GM19463 (cell line): ENCODE measurements around the gene CALY.

Experiments
- ATAC-seq: cut with Tn5 transposase; IDR thresholded peaks from one replicate; pipeline ENCODE4 v1.9.1; 2021; ENCODE audit warnings: mild to moderate bottlenecking, moderate library complexity; ENCODE audit not compliant: unreplicated experiment

Gene CALY

DNA sequence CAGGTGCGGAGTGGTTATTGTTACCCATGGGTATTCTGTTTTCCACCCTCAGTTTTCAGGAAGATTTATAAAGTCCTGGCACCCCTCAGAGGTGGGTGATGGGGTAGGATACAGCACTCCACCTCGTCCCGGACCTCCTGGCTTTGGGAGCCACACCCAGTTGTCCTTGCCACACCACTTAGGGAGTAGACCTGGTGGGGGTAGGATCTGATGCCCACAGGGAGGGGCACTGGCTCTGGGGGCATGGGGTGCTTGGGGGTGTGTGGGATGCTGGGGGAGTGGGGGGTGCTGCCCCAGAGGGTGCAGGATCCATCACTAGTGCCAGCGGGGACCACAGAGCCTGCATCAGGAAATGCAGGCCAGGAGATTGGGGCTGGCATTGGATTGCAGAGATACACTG lies 23.5 kb downstream of the CALY start:
- no peak for ATAC-seq

DNA sequence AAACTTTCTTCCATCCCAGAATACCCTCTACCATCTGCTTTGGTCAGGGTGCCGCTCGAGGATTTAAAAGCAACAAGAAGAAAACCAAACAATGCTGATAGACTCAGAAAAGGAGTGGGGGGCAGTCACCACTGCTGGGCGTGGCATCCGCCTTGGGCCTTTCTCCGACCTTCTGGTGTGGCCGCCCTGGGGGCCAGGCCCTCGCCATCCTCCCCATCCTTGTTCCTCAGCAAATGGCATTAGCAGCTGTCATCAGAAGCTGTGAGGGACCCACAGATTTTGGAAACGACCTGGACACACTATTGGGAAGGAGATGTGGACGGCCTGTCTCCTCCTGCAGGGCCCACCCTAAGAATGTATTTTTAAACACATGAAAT lies 23.9 kb downstream of the CALY start:
- no peak for ATAC-seq

DNA sequence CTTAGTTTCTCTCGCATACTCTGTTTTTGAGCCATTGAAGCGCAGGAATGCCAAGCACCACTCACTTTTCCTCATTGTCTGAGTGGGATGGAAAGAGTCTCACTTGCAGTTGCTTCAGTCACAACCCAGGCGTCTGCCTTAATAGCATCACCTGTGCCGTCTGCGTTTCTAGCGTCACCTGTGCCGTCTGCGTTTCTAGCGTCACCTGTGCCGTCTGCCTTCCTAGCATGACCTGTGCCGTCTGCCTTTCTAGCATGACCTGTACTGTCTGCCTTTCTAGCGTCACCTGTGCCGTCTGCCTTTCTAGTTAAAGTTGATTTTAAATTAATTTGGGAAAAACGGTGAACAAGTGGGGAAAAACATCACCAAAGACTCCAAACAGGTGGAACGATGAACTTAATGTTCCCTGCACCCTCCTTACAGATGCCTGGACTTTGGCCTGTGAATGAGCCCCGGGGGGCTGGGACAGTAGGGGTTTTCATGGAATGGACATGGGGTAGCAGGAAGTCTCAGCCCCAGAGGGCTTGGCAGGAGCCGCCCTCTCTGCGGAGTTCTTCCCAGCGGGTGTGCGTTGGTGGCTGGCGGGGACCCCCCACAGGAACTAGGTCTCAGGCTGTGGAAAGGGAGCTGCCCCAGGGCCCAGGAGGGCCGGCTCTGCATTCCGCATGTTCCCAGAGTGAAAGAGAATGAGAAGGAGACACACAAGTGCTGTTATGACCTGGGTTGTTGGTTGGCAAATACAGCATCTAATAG lies 24.5 kb downstream of the CALY start:
- no peak for ATAC-seq

DNA sequence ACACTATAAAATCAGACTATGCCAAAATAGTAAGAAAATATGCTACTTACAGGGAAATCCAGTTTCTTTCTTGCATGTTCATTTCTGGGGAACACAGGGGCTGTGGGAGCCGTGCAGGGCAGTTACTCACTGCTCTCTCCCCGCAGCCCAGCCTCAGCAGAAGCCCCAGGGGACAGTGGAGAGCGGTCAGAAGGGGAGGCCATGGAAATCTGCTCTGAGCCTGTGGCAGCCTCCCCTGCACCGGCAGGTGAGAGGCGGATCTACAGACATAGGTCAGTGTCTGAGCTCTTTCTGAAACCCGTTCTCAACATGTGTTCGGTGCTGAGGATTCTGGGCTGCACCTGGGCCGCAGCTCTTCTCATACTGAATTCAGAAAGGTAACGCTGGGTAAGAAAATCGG lies 25.1 kb downstream of the CALY start:
- no peak for ATAC-seq

DNA sequence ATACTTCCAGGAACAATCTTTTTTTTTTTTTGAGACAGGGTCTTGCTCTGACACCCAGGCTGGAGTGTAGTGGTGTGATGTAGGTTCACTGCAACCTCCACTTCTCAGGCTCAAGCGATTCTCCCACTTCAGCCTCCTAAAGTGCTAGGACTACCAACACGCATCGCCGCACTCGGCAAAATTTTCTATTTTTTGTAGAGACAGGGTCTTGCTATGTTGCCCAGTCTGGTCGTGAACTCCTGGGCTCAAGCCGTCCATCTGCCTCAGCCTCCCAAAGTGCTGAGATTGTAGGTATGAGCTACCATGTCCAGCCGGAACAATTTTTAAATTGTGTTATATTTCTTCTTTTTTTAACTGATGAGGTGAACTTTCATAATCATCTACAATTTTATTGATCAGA lies 25.9 kb downstream of the CALY start:
- no peak for ATAC-seq

DNA sequence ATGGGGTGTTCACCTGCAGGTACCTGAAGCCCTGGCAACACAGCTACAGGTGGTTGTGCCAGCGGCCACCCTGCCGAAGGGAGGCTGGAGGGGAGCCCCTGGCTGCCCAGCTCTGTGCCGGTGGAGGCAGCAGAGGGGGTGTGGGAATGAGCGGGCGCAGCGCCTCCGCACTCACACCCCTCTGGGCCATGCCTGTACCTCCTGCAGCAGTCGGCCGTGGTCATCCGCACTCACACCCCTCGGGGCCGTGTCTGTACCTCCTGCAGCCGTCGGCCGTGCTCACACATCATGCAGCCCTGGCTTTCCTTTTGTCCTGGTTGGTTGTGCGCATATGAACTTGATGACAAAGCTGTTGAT lies 26.3 kb downstream of the CALY start:
- ATAC-seq, result no peak

DNA sequence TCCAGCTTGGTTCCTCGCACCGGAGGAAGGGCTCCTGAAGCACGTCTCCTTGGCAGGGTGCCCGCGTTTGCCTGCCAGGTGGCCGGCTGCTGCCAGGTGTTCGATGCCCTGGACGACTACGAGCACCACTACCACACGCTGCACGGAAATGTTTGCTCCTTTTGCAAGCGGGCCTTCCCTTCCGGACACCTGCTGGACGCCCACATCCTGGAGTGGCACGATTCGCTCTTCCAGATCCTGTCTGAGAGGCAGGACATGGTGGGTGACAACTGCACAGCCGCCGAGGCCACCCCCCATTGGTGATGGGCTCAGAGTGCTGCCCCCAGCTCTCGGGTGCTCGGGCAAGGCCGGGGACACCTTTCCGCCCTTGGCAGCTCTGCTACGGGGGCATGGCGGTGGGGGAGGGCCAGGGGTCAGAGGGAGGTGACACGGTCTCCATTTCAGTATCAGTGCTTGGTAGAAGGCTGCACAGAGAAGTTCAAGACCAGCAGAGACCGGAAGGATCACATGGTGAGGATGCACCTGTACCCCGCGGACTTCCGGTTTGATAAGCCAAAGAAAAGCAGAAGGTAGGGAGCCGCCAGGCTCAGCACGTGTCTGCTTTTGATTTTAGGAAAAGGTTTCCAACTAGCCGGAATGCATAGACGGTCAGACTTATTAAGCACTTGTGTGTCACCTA lies 26.8 kb downstream of the CALY start:
- no peak for ATAC-seq

DNA sequence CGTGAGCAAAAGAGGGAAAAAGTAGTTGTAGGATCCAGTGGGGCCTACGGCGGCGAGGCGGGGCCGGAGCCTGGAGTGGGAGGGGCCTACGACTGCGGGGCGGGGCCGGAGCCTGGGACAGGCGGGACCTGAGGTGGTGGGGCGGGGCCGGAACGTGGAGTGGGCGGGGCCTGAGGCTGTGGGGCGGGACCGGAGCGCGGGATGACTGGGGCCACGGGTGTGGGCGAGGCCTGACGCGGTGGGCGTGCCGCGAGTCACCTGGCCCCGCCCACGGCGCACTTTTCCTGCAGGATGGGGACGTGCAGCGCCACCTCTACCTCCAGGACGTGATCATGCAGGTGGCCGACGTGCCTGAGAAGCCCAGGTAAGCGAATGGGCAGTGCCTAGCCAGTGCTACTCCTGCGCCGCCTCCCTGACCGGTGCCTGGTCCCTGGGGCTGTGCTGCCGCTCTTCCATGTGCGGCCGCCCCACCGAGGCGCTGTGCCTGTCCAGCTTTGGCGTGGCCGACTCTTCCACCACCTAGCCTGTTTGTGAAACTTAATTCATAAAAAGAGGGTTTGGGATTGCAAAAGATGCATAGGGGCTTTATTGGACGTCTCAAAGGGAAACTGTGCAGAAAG lies 27.5 kb downstream of the CALY start:
- ATAC-seq, result peak; percentile 79

DNA sequence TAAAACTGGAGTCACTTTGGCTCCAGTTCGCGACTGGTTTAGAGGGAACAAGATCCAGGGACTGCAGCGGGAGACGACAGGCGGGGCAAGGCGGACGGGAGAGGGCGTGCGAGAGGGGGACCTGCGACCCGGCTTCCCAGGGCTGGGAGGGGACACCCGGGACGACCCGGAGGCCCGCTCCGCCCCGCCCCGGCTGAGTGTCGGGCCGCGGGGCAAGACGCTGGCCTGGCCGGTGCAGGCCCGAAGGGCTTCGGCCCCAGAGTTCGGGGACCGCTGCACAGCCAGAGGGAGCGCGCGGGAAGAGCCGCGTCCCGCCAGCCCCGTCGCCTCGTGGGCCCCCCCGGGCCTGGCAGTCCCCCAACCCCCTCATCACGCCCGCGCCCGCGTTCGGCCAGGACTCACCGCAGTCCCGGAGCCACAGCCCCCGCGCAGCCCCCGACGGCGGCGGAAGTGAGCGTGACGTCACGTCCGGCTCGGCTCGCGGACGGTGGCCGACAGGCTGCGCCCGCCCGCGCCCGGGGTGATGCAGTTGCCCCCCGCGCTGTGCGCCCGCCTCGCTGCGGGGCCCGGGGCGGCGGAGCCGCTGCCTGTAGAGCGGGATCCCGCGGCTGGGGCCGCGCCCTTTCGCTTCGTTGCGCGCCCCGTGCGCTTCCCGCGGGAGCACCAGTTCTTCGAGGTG lies 28.1 kb downstream of the CALY start, which contains the start of the genes TUBGCP2 and ZNF511:
TSS of gene TUBGCP2 (minus strand) at position 452 of the 679 bp plus-strand sequence. CDS start 5,931 bp downstream, outside the sequence.
TSS of gene ZNF511 (plus strand) at position 494 of the 679 bp plus-strand sequence. CDS start at position 524, 30 bp downstream.
- peak; percentile 76 for ATAC-seq

DNA sequence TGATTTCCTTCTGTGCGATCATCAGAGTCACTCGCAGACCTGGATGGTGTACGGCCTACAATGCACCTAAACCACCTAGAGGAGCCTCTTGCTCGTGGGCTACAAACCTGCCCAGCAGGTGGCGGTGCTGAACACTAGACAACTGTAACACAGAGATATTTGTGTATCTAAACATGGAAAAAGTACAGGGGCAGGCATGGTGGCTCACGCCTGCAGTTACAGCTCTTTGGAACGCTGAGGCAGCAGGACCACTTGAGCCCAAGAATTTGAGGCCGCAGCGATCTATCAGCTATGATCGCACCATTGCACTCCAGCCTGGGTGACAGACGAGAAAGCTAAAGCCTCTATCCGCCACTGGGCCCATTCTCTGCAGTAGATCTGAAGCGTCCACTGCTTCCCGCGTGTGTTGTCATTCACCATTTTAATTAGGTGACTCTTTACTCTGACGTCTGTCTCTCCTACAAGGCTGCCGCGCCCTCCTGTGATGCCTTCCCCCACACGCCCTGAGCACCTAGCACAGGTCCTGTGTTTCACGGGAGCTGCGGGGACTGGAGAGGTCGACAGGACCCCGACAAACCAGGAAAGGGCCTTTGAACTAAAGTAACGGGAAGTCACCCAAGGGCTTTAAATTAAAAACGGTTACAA lies 28.8 kb downstream of the CALY start:
- peak; percentile 30 for ATAC-seq

DNA sequence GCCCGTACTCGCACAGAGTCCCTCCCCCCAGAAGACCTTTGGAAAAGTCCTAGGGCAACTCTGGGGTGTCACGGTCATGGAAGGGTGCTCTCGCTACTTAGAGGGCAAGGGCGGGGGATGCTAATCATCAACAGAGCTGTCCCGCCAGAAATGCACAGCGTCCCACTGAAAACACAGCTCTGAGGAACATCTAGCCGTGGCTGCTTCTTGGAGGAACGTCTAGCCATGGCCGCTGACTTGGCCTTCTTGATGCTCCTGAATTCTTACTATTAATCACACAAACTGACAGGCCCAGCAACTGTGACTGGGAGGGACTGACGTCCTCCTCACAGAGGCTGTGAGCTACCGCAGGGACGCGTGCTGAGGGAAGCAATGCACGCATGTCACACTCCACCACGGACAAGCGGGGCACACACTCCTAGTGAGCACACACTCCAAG lies 29.7 kb downstream of the CALY start:
- ATAC-seq, result no peak

DNA sequence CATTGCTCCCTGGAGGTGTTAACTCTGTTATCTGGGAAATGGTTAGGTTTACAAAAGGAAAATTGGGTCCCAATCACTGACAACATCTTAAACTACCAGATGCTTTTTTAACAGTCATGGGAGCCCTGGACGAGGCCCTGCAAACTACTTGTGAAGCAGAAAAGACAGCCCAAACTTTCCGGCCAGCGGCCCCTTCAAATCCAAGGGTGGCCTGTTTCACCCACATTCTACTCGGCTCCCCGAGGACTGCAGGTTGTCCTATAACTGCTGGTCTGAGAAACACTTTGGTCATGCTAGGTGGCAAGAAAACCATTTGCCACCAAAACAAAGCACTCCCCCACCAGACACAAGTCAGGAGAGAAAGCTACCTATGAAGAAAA lies 30.6 kb downstream of the CALY start:
- ATAC-seq, result no peak

DNA sequence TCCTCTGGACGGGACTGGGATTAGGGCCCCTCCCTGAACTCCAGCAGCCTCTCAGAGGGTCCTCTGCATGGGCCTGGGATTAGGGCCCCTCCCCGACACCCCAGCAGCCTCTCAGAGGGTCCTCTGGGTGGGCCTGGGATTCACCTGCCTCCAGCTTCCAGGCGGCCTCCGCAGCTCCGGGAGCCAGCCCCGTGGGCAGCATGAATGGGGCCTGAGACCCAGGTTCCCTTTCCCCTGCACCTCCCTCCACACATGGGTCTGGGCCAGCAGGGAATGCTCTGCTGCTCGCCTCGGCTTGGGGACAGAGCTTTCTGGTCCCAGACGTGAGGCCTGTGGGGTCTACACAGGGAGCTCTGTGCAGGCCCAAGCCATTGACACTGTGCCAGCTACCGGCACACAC lies 33.5 kb downstream of the CALY start:
- ATAC-seq, result no peak

DNA sequence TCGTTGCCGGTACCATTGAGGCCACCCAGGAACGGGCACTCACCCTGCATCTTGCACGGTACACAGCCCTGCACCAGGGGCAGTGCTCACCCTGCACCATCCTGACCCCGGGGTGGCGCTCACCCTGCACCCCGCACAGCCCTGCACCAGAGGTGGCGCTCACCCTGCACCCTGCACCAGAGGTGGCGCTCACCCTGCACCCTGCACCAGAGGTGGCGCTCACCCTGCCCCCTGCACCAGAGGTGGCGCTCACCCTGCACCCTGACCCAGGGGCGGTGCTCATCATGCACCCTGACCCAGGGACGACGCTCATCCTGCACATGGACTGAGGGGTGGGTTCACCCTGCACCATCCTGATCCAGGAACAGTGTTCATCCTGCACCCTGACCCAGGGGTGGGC lies 34.5 kb downstream of the CALY start:
- no peak for ATAC-seq

DNA sequence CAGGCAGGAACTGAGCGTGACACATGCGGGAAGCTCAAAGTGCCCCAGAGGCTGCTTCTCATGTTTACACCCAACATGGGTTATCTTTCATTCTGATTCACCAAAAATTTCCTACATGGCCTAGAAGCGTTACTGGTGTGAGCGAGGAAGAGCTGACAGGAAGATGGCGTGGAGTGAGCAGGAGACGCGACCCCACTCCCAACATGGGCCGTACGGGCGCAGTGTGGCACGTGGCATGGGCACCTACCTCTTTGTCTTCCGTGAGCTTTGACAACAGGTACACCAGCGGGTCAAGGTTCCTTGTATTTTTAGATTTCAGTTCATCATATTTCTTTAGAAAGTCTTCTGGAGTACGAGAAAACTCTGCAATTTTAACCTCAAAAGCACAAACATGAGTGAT lies 37.0 kb downstream of the CALY start:
- no peak for ATAC-seq

DNA sequence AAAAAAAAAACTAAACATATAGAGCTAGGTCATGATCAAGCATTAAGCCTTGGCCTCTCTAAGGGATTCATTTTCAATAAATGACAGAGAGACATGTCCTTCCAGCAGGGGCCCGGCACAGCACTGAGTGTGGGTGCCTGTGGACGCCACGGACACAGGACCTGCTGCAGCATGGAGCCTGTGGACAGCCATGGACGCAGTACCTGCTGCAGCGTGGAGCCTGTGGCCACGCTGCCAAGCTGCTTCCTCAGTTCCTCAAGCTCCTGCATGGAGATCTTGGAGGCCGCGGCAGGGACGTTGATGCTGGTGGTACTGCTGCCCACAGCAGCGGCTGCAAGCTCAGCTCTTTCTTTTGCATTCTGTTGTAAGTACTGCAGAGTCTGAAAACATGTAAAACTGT lies 37.5 kb downstream of the CALY start:
- no peak for ATAC-seq

DNA sequence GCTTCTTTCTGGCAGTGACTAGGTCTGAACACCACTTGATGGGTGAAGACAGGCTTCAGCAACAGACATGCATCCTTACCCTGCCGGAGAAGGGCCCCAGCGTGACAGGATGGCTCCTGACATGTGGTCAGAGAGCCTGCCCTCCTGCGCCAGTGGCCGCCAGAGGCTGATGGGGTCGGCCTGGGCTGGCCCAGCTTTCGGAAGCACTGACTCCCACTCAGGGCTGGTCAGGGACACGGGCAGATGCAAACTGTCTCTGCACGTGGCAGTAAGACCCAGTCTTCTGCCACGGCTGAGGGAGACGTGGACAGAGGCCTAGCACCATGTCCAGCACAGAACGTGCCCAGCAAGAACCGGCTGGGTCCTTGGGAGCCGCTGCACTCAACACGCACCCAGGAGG lies 38.2 kb downstream of the CALY start:
- no peak for ATAC-seq

DNA sequence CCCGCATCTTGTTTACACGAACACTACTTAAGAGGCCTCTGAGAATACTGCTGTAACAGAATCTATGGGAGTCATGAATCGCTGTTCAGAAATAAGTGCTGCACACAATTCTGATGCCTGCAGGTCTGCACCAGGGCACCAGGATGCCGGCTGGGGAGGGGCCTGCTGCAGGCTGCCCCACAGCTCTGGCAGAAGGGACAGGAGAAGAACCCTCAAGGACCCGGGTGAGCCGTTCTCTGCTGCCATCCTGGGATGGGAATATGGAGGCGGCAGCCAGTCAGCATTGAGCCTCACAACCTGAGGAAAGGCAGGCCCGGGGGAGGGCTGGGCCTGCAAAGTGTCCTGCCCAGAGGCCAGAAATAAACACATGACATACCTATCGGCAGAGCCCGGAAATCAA lies 39.2 kb downstream of the CALY start:
- no peak for ATAC-seq

DNA sequence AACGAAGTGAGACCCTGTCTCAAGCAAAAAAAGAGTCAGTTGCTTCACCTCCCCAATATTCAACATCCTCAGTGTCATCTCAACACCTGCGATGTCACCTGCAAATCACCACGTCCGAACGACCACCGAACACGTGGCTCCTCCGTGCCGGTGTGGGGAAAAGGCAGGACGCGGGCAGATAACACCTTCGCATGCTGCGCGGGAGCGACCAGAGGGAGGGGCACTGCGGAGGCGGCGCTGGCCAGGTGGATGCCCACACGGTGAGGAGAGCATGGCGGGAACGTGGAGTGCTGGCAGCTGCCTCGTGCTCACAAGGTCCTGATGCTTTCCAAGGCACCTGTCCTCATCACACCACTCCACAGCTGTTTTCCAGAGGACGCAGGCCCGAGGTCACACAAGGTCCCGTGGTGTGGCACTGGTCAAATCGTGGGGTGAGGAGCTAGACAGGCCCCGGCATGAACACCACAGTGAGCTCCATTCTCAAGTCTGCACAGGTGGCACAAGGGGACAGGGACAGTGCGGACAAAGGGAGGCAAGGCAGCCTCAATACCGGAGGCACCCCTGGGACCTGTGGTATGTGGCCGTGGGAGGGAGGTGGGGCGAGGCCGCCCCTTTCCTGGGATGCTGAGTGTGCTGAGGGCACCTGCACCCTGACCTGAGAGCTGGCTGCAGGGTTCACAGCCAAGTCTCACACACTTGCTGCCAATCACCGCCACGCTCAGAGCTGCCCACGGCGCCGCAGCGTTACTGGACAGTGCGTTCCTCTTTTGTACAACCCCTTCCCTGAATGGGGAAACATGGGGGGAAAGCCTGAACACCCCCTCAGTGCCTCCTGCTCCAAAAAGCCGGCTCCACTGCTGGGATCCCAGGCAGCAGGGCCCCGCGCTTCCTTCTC lies 41.0 kb downstream of the CALY start:
- no peak for ATAC-seq

DNA sequence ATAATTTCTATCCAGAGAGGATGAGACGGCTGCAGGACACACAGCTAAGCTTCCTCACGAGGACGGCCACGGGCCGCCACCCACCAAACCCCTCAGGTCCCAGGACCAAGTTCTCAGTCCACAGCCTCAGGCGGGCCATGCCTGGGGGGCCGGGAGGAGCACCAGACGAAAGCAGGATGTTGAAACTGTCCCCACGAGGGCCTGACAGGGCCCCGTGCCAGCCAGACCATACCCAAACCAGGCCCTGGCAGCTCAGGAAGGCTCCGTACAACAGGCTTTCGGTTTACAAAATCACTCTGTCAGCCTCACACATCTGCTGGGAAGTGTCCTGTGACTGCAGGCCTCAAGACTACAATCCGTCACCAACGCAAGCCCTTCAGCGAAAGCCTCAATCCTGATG lies 42.5 kb downstream of the CALY start:
- no peak for ATAC-seq
